SK-N-SH treated with all-trans-retinoic acid at 6 μM for 48 hours (cell line): ENCODE data around the gene QSOX2.

Experiments
- ARNTL ChIP-seq: fragments of 450-650 bp; formaldehyde crosslinking; IDR thresholded peaks from 2 replicates; pipeline ENCODE4 v1.5.0; 2020; ENCODE audit warnings: low read depth, mild to moderate bottlenecking, moderate library complexity, borderline replicate concordance
- ZNF8 ChIP-seq: fragments of 450-650 bp; formaldehyde crosslinking; IDR thresholded peaks from 2 replicates; pipeline ENCODE4 v1.5.0; 2020; ENCODE audit warnings: mild to moderate bottlenecking, moderate library complexity
- TF ChIP-seq, protein P1 (sequence below): fragments of 250-450 bp; sonication (Bioruptor Pico); IDR thresholded peaks from 2 replicates; pipeline ENCODE4 v1.5.0; 2020; ENCODE audit warnings: mild to moderate bottlenecking, moderate library complexity

DNA sequence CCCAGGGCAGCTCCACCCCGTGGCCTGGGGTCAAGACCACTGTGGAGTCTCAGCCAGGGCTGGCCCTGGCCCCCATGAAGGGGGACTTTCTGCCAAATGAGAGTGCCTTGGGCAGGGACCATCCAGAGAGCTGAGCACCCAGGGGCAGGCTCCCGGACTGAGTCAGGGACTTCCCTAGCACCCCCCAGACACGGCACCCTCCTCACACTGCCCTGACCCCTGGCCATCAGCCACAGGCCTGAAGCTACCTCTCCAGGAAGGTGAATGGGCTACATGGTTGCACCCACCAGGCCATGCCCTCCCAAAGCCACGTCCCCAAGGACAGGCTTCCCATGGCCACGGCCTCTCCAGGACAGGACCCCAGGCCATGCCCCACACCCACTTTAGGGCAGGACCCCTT, 48.8 kb upstream of the QSOX2 start:
- TF ChIP-seq ZNF8 (CRISPR knock-in tag) (no peak), ARNTL (no peak)
- TF ChIP-seq, protein P1, sequence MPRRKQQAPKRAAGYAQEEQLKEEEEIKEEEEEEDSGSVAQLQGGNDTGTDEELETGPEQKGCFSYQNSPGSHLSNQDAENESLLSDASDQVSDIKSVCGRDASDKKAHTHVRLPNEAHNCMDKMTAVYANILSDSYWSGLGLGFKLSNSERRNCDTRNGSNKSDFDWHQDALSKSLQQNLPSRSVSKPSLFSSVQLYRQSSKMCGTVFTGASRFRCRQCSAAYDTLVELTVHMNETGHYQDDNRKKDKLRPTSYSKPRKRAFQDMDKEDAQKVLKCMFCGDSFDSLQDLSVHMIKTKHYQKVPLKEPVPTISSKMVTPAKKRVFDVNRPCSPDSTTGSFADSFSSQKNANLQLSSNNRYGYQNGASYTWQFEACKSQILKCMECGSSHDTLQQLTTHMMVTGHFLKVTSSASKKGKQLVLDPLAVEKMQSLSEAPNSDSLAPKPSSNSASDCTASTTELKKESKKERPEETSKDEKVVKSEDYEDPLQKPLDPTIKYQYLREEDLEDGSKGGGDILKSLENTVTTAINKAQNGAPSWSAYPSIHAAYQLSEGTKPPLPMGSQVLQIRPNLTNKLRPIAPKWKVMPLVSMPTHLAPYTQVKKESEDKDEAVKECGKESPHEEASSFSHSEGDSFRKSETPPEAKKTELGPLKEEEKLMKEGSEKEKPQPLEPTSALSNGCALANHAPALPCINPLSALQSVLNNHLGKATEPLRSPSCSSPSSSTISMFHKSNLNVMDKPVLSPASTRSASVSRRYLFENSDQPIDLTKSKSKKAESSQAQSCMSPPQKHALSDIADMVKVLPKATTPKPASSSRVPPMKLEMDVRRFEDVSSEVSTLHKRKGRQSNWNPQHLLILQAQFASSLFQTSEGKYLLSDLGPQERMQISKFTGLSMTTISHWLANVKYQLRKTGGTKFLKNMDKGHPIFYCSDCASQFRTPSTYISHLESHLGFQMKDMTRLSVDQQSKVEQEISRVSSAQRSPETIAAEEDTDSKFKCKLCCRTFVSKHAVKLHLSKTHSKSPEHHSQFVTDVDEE (CRISPR knock-in tag), result no peak
